SK-N-SH treated with all-trans-retinoic acid at 6 μM for 48 hours (cell line): ENCODE measurements around the gene RPS6KA2.

Source experiments
- ARNTL ChIP-seq: fragments of 450-650 bp; formaldehyde crosslinking; IDR thresholded peaks from 2 replicates; pipeline ENCODE4 v1.5.0; 2020; ENCODE audit warnings: low read depth, mild to moderate bottlenecking, moderate library complexity, borderline replicate concordance
- GLIS3 ChIP-seq: fragments of 250-450 bp; sonication (Bioruptor Pico); IDR thresholded peaks from 2 replicates; pipeline ENCODE4 v1.5.0; 2020; ENCODE audit warnings: mild to moderate bottlenecking, moderate library complexity
- OSR1 ChIP-seq: fragments of 250-450 bp; sonication (Bioruptor Pico); IDR thresholded peaks from 2 replicates; pipeline ENCODE4 v1.8.0; 2022; ENCODE audit warnings: moderate library complexity, mild to moderate bottlenecking, inconsistent platforms
- POU6F1 ChIP-seq: fragments of 250-450 bp; sonication (Bioruptor Pico); IDR thresholded peaks from 2 replicates; pipeline ENCODE4 v1.8.0; 2021; ENCODE audit warnings: low read depth, mild to moderate bottlenecking, moderate library complexity, borderline replicate concordance
- RARB ChIP-seq: fragments of 250-450 bp; sonication (Bioruptor Pico); IDR thresholded peaks from 2 replicates; pipeline ENCODE4 v1.8.0; 2021; ENCODE audit warnings: mild to moderate bottlenecking, moderate library complexity
- SNAI2 ChIP-seq: fragments of 250-450 bp; sonication (Bioruptor Pico); IDR thresholded peaks from 2 replicates; pipeline ENCODE4 v1.5.0; 2020; ENCODE audit warnings: mild to moderate bottlenecking, moderate library complexity
- ZC3H10 ChIP-seq: fragments of 250-450 bp; sonication (Bioruptor Pico); IDR thresholded peaks from 2 replicates; pipeline ENCODE4 v1.5.1; 2021; ENCODE audit warnings: mild to moderate bottlenecking, moderate library complexity
- ZFP3 ChIP-seq: fragments of 250-450 bp; sonication (Bioruptor Pico); IDR thresholded peaks from 2 replicates; pipeline ENCODE4 v1.5.0; 2020; ENCODE audit warnings: mild to moderate bottlenecking, moderate library complexity
- ZFP30 ChIP-seq: fragments of 450-650 bp; formaldehyde crosslinking; IDR thresholded peaks from 2 replicates; pipeline ENCODE4 v1.5.0; 2022; ENCODE audit warnings: mild to moderate bottlenecking, moderate library complexity
- ZNF70 ChIP-seq: fragments of 450-650 bp; formaldehyde crosslinking; IDR thresholded peaks from 2 replicates; pipeline ENCODE4 v1.5.0; 2020; ENCODE audit warnings: mild to moderate bottlenecking, moderate library complexity
- ZNF8 ChIP-seq: fragments of 450-650 bp; formaldehyde crosslinking; IDR thresholded peaks from 2 replicates; pipeline ENCODE4 v1.5.0; 2020; ENCODE audit warnings: mild to moderate bottlenecking, moderate library complexity

- TF ChIP-seq ZNF70 (no peak), ARNTL (CRISPR knock-in tag) (no peak), GLIS3 (CRISPR knock-in tag) (no peak), ZFP3 (CRISPR knock-in tag) (no peak), RARB (CRISPR knock-in tag) (no peak), ZC3H10 (CRISPR knock-in tag) (no peak), ZFP30 (CRISPR knock-in tag) (no peak), SNAI2 (no peak), POU6F1 (CRISPR knock-in tag) (no peak), OSR1 (CRISPR knock-in tag) (no peak), ZNF8 (CRISPR knock-in tag) (no peak)
Observed at GRCh38 chr6:166366921-166367320, 260.1 kb downstream of the RPS6KA2 start.
